Ramos (cell line): ENCODE results near the gene CTNND1.
"Not testable (repeated sequence)": the region's sequence is repeated elsewhere in the genome, so short reads cannot be mapped to it uniquely, and the experiment has no call there.

Experiments used
- in situ Hi-C: fragments of 300-500 bp; cut with MboI; formaldehyde crosslinking; loops from one replicate; pipeline ENCODE4 v1.14.3; 2022; ENCODE audit warnings: low sequenced_read_pairs; ENCODE audit not compliant: unreplicated experiment

The CTNND1 gene

DNA sequence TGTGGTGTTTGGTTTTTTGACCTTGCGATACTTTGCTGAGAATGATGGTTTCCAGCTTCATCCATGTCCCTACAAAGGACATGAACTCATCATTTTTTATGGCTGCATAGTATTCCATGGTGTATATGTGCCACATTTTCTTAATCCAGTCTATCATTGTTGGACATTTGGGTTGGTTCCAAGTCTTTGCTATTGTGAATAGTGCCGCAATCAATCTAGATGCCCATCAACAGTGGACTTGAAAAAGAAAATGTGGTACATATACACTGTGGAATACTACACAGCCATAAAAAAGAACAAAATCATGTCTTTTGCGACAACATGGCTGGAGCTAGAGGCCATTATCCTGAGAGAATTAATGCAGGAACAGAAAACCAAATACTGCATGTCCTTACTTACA is 77.0 kb downstream of the CTNND1 start:
- in situ Hi-C loops = not testable (repeated sequence)

DNA sequence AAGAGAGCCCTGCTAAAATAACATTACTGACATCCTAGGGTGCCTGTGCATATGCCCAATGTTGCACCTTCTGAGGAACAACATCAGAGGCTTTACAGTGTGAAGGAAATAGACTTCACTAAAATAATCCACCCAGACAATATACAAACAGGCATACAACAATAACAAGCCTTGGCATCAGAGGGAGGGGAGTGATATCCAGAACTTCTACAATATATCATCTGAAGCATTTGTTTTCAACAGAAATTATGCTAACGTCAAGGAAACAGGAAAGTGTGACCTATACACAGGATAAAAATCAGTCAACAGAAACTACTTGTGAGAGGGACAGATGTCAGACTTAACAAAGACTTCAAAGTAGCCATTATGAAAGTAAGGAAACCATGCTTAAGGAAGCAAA is 81.3 kb downstream of the CTNND1 start:
- in situ Hi-C loops = no loop called here

- in situ Hi-C loops = no loop called here
Observed at GRCh38 chr11:57867966-57868365, 106.4 kb downstream of the CTNND1 start.

- in situ Hi-C loops = no loop called here
Observed at GRCh38 chr11:57868491-57868890, 106.9 kb downstream of the CTNND1 start.
